ENCODE measurements around the gene HYDIN.
"Not testable (repeated sequence)": the region's sequence is repeated elsewhere in the genome, so short reads cannot be mapped to it uniquely, and the experiment has no call there.

GRCh38 chr16:70968332-70968731 lies 262.2 kb downstream of the HYDIN start:
- TF ChIP-seq POLR2A (IDR thresholded peaks at IDR 0.05; ENCODE audit: low read length); RAD21 (conservative IDR thresholded peaks at IDR 0.05 in 1 of 2, IDR thresholded peaks at IDR 0.05 in 1 of 2); CTCF (IDR thresholded peaks at IDR 0.05); REST (IDR thresholded peaks at IDR 0.05); KDM1A (IDR thresholded peaks at IDR 0.05; ENCODE audit: low read depth); PBX3 (IDR thresholded peaks at IDR 0.05); EP300 (IDR thresholded peaks at IDR 0.05); BHLHE40 (IDR thresholded peaks at IDR 0.05; ENCODE audit: low read depth, low read length); MAX (IDR thresholded peaks at IDR 0.05); PHF8 (IDR thresholded peaks at IDR 0.05; ENCODE audit: borderline replicate concordance, low read depth); KDM5A (IDR thresholded peaks at IDR 0.05); MYC (IDR thresholded peaks at IDR 0.05; ENCODE audit: borderline replicate concordance, low read length); CHD4 (IDR thresholded peaks at IDR 0.05; ENCODE audit: borderline replicate concordance); HOXA7 (CRISPR knock-in tag; IDR thresholded peaks at IDR 0.05): not testable (repeated sequence)

Measured in A549 (cell line).